ENCODE data around the gene PROSER3. TPM values are rescaled to one million over a fixed set of nuclear protein-coding genes. Genes with fewer than 3 reads are reported as not detected.

Gene PROSER3
- total and polyA plus RNA-seq, 8 donors, result 19.0 to 22.2 (median 21.0) TPM

GRCh38 chr19:35787227-35787799 lies 29.3 kb downstream of the PROSER3 start:
- H3K27me3 ChIP-seq, result no peaks in the 10 kb centered on the region
- no peak for ATAC-seq
- H3K9me3 ChIP-seq, result no peaks in the 10 kb centered on the region
- DNase-seq, result no peak
- no peak for TF ChIP-seq CTCF (IDR thresholded peaks at IDR 0.05)
- H3K36me3 ChIP-seq, result peaks cover 0 to 41% of the 10 kb centered on the region in 2 donors
- intact Hi-C loops (cut with DNase I), result no loop called here
- H3K4me1 ChIP-seq, result no peaks in the 10 kb centered on the region
- H3K4me3 ChIP-seq, result no peak overlapping the region
- H3K27ac ChIP-seq, result no peak overlapping the region

GRCh38 chr19:35788205-35788960 lies 30.4 kb downstream of the PROSER3 start:
- ATAC-seq (no peak), DNase-seq (no peak)
- Histone ChIP-seq H3K4me3 (no peak overlapping the region), H3K9me3 (no peaks in the 10 kb centered on the region), H3K27me3 (no peaks in the 10 kb centered on the region), H3K27ac (no peak overlapping the region), H3K36me3 (peaks cover 0 to 34% of the 10 kb centered on the region in 2 donors), H3K4me1 (no peaks in the 10 kb centered on the region)
- intact Hi-C loops (cut with DNase I), result no loop called here
- TF ChIP-seq CTCF (IDR thresholded peaks at IDR 0.05), result no peak

- no peak for ATAC-seq
- TF ChIP-seq CTCF (IDR thresholded peaks at IDR 0.05), result no peak
- no peaks in the 10 kb centered on the region for H3K9me3 ChIP-seq
- peaks cover 0 to 30% of the 10 kb centered on the region in 2 donors for H3K36me3 ChIP-seq
- intact Hi-C loops (cut with DNase I), result no loop called here
- no peaks in the 10 kb centered on the region for H3K27me3 ChIP-seq
- H3K4me3 ChIP-seq, result no peak overlapping the region
- no peak for DNase-seq
- no peak overlapping the region for H3K27ac ChIP-seq
- no peaks in the 10 kb centered on the region for H3K4me1 ChIP-seq
Observed at GRCh38 chr19:35789195-35789977, 31.4 kb downstream of the PROSER3 start.

- intact Hi-C loops (cut with DNase I), result no loop called here
- TF ChIP-seq CTCF (IDR thresholded peaks at IDR 0.05), result no peak
Observed at GRCh38 chr19:35789978-35790944, 32.3 kb downstream of the PROSER3 start.

More at GRCh38 chr19:35789978-35790944, 32.3 kb downstream of the PROSER3 start:
- no peak overlapping the region for H3K27ac ChIP-seq
- peak in 1 of 4 donors; percentile 75 for DNase-seq
- no peak for ATAC-seq
- no peaks in the 10 kb centered on the region for H3K4me1 ChIP-seq
- peaks cover 0 to 23% of the 10 kb centered on the region in 2 donors for H3K36me3 ChIP-seq
- H3K4me3 ChIP-seq, result no peak overlapping the region
- H3K9me3 ChIP-seq, result no peaks in the 10 kb centered on the region
- peaks cover 0 to under 1% of the 10 kb centered on the region in 2 donors for H3K27me3 ChIP-seq
